T47D (cell line): ENCODE measurements around the gene CCK.

Source experiments
- DNase-seq, 2 experiments: peaks; one replicate each; pipeline versions ENCODE4 v3.0.0 to v3.0.0-alpha.2; 2011 to 2012; ENCODE audit warnings: low read depth in 1 of 2, low spot score in 1 of 2
- JUND ChIP-seq: IDR thresholded peaks from 2 replicates; pipeline ENCODE4 v1.6.1; 2012; ENCODE audit warnings: low read depth
- in situ Hi-C: cut with HindIII; loops from 2 replicates; pipeline ENCODE4 v1.10.0; 2016; ENCODE audit warnings: low sequenced_read_pairs, low pct_unique_long_range_greater_than_20kb

CCK gene

DNA sequence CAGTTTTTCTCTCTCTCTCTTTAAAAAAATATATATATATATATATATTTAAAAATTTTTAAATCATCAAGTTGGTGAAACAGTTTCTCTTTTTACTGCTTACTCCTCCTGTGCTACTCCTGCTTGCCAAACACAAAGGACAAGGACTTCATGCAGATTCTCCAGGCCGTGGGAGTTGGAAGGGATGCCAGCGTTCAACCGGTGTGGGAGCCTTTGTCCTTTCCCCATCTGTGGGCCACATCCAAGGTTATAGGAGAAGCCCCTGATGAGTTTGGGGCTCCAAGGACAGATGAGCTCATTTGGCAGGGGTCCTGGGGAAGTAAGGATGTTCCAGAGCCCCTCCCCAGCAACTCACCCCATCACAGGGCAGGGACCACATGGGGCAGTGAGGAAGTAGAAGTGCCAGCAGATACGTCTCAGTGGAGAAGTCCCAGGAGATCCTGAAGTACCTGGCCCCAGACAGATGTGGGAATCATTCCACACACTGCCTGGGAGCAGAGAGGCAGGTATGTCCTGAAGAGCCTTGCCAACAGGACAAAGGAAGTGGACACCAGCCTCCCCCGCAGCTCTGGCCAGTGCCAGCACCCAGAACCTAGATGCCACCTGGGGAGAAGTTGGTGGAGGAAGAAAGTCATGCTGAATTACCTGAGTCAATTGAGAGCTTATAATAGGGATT lies 36.6 kb downstream of the CCK start:
- peak in 1 of 2 experiments; percentile 18 for DNase-seq
- no peak for TF ChIP-seq JUND
- in situ Hi-C loops: no loop called here

DNA sequence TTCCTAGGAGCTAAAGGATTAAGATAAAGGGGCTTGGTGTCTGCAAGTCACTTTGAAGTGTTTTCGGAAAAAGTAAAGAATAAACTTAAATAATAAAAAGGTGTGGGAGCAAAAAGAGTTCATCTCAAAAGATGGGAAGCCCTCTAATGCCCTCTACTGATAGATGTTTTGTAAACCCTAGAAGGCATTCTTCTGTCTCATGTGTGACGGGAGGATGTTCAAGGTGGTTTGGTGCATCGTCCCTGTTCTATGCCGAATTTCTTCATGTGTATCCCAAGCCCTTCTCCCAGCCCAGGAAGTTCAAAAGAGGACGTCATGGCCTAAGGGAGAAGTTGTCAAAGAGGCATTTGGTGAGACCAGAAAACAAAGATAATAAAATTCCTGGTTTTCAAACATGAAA lies 37.2 kb downstream of the CCK start:
- TF ChIP-seq JUND: no peak
- DNase-seq: peak in 1 of 2 experiments; percentile 69
- in situ Hi-C loops: no loop called here

DNA sequence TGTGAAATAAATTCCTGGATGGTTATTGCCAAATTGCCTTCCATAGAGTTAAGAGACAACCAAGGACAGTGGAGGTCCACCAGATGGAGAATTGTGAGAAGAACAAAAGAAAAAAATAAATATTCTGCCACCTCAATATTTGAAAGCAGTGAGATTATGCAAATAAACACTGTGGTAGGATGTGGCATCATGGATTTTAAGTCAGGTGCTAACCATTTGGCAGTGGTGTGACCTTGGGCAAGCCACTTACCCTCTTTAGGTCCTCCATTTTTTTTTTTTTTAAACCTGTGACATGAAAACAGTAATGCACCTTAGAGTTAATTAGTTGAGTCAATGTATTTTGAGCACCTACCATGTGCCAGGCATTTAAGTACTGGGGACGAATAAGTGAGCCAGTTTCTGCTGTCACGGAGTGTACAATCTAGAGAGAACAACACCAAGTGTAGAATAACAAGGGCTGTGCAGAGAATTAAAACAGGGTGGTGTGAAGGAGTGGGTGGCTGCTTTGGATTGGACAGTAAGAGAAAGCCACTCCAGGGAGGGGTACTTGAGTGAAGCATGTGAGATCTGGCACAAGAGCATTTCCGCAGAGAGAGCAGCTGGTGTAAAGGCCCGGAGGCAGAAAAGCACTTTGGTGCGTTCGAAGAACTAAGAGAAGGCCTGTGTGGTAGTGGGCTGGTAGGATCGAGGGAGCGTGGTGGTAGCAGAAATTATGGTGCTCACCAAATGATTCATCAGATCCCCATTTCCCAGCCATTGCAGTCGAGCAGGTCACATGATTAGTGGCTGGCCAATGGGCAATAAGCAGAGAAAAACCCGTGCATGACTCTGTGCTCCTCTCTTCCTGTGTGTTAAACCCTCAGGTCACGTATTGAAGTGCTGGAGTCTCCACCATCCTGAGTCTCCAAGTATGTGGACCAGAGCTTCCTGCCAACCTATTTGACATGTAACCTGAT lies 39.2 kb downstream of the CCK start:
- TF ChIP-seq JUND: no peak
- in situ Hi-C loops: no loop called here
- no peak for DNase-seq

DNA sequence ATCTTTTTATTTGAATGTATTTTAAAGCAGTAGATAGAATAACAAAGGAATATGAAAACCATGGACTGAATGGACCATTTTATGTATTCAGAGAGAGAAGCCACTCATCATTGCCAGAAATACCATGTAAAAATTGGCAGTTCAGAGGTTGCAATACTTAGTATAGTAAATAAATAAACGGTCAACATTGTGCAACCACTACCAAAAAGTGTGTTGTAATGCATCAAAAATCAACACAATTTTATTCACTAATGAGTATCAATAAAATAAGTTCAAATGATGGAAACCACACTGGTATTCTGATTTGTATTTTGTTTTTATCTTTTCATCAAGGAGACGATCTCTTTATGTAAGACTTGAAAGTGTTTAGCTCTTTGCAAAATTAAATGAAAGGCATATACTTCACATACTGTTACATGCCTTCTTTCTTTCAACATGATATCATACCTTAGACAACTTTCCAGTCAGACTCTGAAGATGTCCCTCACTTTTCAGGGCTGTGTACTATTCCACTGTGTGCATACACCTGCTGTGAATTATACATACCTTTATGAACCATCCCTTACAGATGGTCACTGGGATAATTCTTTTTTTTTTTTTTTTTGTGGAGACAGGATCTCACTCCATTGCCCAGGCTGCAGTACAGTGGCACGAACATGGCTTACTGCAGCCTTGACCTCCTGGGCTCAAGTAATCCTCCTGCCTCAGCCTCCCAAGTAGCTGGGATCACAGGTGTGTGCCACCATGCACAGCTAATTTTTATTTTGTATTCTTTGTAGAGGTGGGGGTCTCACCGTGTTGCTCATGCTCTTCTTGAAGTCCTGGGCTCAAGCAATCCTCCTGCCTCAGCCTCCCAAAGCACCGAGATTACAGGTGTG lies 40.3 kb downstream of the CCK start:
- TF ChIP-seq JUND: no peak
- in situ Hi-C loops: no loop called here
- no peak for DNase-seq

DNA sequence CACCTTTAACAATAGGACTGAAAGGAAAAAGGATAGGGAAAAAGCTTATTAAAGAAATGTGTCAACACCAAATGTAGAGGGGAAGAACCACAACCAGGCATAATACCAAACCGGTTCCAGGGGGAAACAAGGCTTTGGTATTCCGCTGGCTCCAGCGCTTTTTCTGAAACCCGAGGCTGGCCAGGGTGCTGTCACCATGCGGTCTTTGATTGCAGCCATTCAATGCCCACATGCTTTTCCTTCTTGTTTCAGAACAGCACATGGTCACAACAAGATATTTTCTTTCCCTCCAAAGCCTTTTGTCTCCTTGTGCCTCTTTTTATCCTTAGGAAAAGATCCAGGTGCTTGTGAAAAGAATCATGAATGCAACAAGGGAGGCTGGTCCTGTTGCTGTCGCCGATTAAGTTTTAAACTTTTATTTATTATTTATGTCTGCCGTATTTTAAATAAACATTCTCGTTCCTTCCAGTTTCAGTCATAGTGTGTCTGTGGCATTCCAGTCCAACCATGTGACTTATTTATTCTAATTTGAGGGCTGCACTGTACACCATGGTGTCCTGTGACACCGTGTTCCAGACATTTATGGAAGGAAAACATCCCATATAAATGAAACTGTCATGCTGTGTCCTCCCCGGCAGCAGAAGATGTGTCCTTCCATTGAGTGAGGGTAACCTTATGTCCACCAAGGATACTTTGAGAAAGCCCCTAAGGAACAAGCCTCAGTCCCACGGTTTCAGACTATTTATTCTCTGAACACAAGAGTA lies 41.1 kb downstream of the CCK start:
- peak; percentile 46 to 55 for DNase-seq
- TF ChIP-seq JUND: no peak
- in situ Hi-C loops: no loop called here

DNA sequence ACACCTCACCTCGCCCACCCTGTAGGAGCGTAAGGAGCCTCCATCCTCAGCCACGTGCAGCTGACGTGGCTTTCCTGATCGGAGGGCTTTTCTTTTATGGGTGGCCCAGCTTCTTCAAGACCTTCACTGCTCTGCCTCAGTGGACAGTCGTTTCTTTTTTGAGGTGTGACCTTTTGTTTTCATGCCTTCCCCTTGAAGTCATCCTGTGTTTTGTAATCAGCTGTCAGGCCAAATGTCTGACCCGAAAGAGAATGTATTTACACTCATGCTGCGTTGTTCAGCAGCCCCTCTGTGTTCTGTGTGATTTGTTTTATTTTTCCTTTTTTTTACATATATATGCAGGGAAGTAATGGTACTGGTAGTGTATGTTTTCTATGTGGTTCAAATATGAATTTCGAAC lies 41.8 kb downstream of the CCK start:
- TF ChIP-seq JUND: no peak
- DNase-seq: no peak
- in situ Hi-C loops: no loop called here

DNA sequence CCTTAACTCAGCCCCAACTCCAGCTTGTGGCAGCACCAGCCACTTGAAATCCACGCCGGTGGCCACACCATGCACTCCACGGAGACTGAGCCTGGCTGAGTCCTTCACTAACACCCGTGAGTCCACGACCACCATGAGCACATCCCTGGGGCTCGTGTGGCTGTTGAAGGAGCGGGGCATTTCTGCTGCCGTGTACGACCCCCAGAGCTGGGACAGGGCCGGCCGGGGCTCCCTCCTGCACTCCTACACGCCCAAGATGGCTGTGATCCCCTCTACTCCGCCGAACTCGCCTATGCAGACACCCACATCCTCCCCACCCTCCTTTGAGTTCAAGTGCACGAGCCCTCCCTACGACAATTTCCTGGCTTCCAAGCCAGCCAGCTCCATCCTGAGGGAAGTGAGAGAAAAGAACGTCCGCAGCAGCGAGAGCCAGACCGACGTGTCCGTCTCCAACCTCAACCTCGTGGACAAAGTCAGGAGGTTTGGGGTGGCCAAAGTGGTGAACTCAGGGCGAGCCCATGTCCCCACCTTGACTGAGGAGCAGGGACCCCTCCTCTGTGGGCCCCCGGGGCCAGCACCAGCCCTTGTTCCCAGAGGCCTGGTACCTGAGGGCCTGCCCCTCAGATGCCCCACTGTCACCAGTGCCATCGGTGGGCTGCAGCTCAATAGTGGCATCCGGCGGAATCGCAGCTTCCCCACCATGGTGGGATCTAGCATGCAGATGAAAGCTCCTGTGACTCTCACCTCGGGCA lies 42.9 kb downstream of the CCK start:
- in situ Hi-C loops: no loop called here
- DNase-seq: no peak
- no peak for TF ChIP-seq JUND

DNA sequence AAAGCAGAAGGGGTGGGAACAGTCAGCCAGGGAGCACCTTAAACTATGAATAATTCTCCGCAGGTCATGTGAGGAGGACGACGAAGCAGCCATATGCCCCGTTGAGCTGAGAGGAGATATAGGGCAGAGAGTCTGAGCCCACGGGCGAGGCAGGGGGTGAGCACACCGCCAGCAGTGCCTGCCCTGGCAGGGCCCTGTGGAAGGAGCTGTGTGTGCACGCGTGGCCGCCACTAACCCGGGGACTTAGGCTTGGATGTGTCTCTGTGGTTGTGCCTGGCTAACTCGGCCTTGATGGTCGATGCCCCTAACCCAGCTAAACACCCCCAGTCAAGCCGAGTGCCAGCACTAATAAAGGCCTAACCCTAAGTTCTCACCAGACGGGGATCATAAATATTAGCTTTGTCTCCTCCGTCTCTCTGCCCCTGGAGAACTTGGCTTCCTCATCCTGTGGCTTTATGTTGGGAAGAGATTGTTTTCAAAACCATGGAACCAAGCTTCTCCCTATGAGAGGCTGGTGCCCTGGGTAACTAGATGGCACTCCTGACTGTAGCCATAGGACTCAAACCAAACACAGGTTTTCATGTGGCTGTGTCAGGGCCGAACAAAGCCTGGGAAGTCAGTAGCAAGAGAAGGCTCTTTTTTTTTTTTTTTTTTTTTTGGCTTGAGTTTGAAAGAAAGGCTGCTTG lies 45.4 kb downstream of the CCK start:
- DNase-seq: no peak
- no peak for TF ChIP-seq JUND
- in situ Hi-C loops: no loop called here

DNA sequence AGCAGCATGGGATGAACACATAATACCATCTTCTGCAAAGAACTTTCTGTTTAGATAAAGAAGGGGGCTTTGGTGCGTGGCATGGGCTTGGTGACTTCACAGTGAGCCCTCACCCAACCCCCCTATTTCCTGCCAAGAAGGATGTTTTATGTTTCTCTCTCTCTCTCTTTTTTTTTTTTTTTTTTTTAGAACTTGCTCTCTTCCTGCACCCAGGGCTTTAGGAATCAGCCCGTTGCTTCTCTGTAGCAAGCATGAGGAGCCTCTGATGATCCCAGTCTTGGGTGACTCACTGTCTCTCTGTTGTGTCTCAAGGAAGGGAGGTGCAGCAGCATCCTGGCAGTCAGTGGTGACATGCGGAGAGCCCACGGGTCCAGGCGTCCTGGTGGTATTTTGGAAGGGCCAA lies 49.1 kb downstream of the CCK start:
- no peak for DNase-seq
- TF ChIP-seq JUND: no peak
- in situ Hi-C loops: no loop called here

DNA sequence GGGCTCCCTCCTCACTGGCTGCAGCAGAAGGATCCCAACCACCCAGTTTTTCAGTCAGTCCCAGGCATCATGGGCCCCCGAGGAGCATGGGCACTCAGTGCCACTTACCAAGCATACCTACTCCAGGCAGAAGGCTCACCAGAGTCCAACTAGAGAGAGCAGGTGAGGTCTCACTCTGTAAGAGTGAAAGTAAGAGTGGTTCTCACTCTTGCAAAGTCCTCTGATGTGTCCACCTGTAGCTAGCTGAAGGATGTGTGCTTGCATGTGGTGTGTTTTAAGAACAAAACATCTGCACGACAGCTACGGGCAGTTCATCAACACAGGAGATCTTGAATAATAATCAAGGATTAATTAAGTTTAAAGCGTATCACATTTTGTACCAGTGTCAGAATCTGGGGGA lies 49.7 kb downstream of the CCK start:
- no peak for DNase-seq
- no peak for TF ChIP-seq JUND
- in situ Hi-C loops: no loop called here
